Hepatocyte (in vitro differentiated cells): Measurements from ENCODE around the gene CFAP53. TPM values are rescaled to one million over a fixed set of nuclear protein-coding genes. Genes with fewer than 3 reads are reported as not detected.
A peak's percentile ranks its signal among the peaks of the same experiment; 100 is the strongest.
"Not testable (repeated sequence)": the region's sequence is repeated elsewhere in the genome, so short reads cannot be mapped to it uniquely, and the experiment has no call there.

Experiments used
- DNase-seq: peaks from one replicate; pipeline ENCODE4 v3.0.0-alpha.2; 2016; ENCODE audit warnings: low spot score
- H2AFZ ChIP-seq: fragments of 200-600 bp; sonication (generic); 2 replicates; pipeline ENCODE4 v1.6.0; 2016; ENCODE audit warnings: antibody characterized with exemption, mild to moderate bottlenecking
- H3K27ac ChIP-seq: fragments of 200-600 bp; sonication (generic); 2 replicates; pipeline ENCODE4 v1.5.1; 2016; ENCODE audit warnings: mild to moderate bottlenecking
- H3K27me3 ChIP-seq: fragments of 200-600 bp; sonication (generic); 2 replicates; pipeline ENCODE4 v1.6.1; 2016
- H3K36me3 ChIP-seq: fragments of 200-600 bp; sonication (generic); replicated peaks from 2 replicates; pipeline ENCODE4 v1.5.1; 2016; ENCODE audit warnings: low read depth; ENCODE audit not compliant: insufficient read depth
- H3K4me1 ChIP-seq: fragments of 200-600 bp; sonication (generic); 2 replicates; pipeline ENCODE4 v1.5.1; 2016; ENCODE audit warnings: mild to moderate bottlenecking, moderate library complexity; ENCODE audit not compliant: insufficient read depth
- H3K4me2 ChIP-seq: fragments of 200-600 bp; sonication (generic); 2 replicates; pipeline ENCODE4 v1.6.0; 2016
- H3K4me3 ChIP-seq: fragments of 200-600 bp; sonication (generic); 2 replicates; pipeline ENCODE4 v1.5.1; 2016; ENCODE audit warnings: mild to moderate bottlenecking
- H3K79me2 ChIP-seq: fragments of 200-600 bp; sonication (generic); 2 replicates; pipeline ENCODE4 v1.6.0; 2017; ENCODE audit warnings: mild to moderate bottlenecking
- H3K9me2 ChIP-seq: fragments of 200-600 bp; sonication (generic); replicated peaks from 2 replicates; pipeline ENCODE4 v1.6.0; 2017; ENCODE audit warnings: mild to moderate bottlenecking; ENCODE audit not compliant: insufficient read depth
- H3K9me3 ChIP-seq: fragments of 200-600 bp; sonication (generic); 2 replicates; pipeline ENCODE4 v1.5.1; 2016; ENCODE audit warnings: low read depth, mild to moderate bottlenecking
- H4K20me1 ChIP-seq: fragments of 200-600 bp; sonication (generic); 2 replicates; pipeline ENCODE4 v1.6.0; 2016; ENCODE audit warnings: mild to moderate bottlenecking; ENCODE audit not compliant: insufficient read depth, poor library complexity, severe bottlenecking
- EZH2 ChIP-seq: fragments of 200-600 bp; sonication (generic); IDR thresholded peaks from 2 replicates; pipeline ENCODE4 v1.6.1; 2016; ENCODE audit warnings: antibody characterized with exemption, mild to moderate bottlenecking, borderline replicate concordance
- EZH2phosphoT487 ChIP-seq: fragments of 200-600 bp; sonication (generic); IDR thresholded peaks from one replicate; pipeline ENCODE4 v1.6.1; 2018; ENCODE audit warnings: antibody characterized with exemption, mild to moderate bottlenecking, low read depth, moderate library complexity; ENCODE audit not compliant: unreplicated experiment, severe bottlenecking
- WGBS: methylation state at CpG from one replicate; pipeline ENCODE4 v1.1.6; 2016; ENCODE audit warnings: low lambda C conversion rate; ENCODE audit errors: missing lambda C conversion rate; 5-methylcytosine and 5-hydroxymethylcytosine counted together
- polyA plus RNA-seq: library from polyadenylated mRNA; unstranded; fragments of >200 nt; fragmentation: Nextera tagmentation; extraction: Ambion mirVana; gene quantifications from 2 replicates; pipeline ENCODE4 v1.2.1, GENCODE V29; 2016
- total RNA-seq: library from RNA; depleted of rRNA; stranded (reverse); fragments of >200 nt; gene quantifications from 2 replicates; pipeline ENCODE4 v1.2.3, GENCODE V29; 2014
- TF ChIP-seq, protein P1 (sequence below): fragments of 200-600 bp; sonication (generic); IDR thresholded peaks from 2 replicates; pipeline ENCODE4 v1.5.1; 2016; ENCODE audit warnings: antibody characterized with exemption, mild to moderate bottlenecking; ENCODE audit not compliant: poor library complexity

CFAP53 gene
- total and polyA plus RNA-seq, 2 experiments from 2014 or later = 0.50 to 0.86 TPM

GRCh38 chr18:50249576-50249975, 16.7 kb downstream of the CFAP53 start:
- no peaks in the 10 kb centered on the region for H4K20me1 ChIP-seq
- no peaks in the 10 kb centered on the region for H3K9me3 ChIP-seq
- no peaks in the 10 kb centered on the region for H3K79me2 ChIP-seq
- H3K9me2 ChIP-seq = no peaks in the 10 kb centered on the region
- no peak overlapping the region for H3K27ac ChIP-seq
- no peaks in the 10 kb centered on the region for H3K4me1 ChIP-seq
- H3K4me3 ChIP-seq = no peak overlapping the region
- H3K27me3 ChIP-seq = no peaks in the 10 kb centered on the region
- no peak overlapping the region for H3K4me2 ChIP-seq
- no peak overlapping the region for H2AFZ ChIP-seq
- TF ChIP-seq, protein P1, sequence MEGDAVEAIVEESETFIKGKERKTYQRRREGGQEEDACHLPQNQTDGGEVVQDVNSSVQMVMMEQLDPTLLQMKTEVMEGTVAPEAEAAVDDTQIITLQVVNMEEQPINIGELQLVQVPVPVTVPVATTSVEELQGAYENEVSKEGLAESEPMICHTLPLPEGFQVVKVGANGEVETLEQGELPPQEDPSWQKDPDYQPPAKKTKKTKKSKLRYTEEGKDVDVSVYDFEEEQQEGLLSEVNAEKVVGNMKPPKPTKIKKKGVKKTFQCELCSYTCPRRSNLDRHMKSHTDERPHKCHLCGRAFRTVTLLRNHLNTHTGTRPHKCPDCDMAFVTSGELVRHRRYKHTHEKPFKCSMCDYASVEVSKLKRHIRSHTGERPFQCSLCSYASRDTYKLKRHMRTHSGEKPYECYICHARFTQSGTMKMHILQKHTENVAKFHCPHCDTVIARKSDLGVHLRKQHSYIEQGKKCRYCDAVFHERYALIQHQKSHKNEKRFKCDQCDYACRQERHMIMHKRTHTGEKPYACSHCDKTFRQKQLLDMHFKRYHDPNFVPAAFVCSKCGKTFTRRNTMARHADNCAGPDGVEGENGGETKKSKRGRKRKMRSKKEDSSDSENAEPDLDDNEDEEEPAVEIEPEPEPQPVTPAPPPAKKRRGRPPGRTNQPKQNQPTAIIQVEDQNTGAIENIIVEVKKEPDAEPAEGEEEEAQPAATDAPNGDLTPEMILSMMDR = no peak
- TF ChIP-seq EZH2 (no peak), EZH2phosphoT487 (no peak)
- H3K36me3 ChIP-seq = no peaks in the 10 kb centered on the region
- no peak for DNase-seq

- H3K4me1 ChIP-seq = no peaks in the 10 kb centered on the region
- no peaks in the 10 kb centered on the region for H3K9me2 ChIP-seq
- H4K20me1 ChIP-seq = no peaks in the 10 kb centered on the region
- H3K4me2 ChIP-seq = no peak overlapping the region
- no peak for DNase-seq
- H3K9me3 ChIP-seq = no peaks in the 10 kb centered on the region
- no peak overlapping the region for H2AFZ ChIP-seq
- no peaks in the 10 kb centered on the region for H3K27me3 ChIP-seq
- no peaks in the 10 kb centered on the region for H3K36me3 ChIP-seq
- H3K27ac ChIP-seq = no peak overlapping the region
- TF ChIP-seq, protein P1 = no peak
- TF ChIP-seq EZH2phosphoT487 = no peak
- H3K79me2 ChIP-seq = no peaks in the 10 kb centered on the region
- no peak overlapping the region for H3K4me3 ChIP-seq
These were observed 18.7 kb downstream of the CFAP53 start for GRCh38 chr18:50247561-50247960.

DNA sequence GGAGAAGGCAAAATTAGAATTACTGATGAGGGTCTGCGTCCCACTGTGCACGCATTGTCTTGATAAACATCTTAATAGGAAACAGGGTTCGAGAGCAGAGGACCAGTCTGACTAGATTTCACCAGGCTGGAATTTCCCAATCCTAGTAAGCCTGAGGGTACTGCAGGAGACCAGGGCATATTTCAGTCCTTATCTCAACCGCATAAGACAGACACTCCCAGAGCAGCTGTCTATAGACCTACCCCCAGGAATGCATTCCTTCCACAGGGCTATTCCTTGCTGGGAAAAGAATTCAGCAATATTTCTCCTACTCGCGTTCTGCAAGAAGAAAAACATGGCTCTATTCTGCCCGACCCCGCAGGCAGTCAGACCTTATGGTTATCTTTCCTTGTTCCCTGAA, 24.5 kb downstream of the CFAP53 start:
- H3K4me2 ChIP-seq, H4K20me1 ChIP-seq, H3K9me2 ChIP-seq, H3K9me3 ChIP-seq, H3K27ac ChIP-seq, H3K4me1 ChIP-seq, H2AFZ ChIP-seq, H3K4me3 ChIP-seq, H3K27me3 ChIP-seq, H3K79me2 ChIP-seq, H3K36me3 ChIP-seq, DNase-seq: not testable (repeated sequence)
- 73% methylated on average over 8 of the region's 8 CpGs for WGBS

GRCh38 chr18:50240080-50240563, 26.2 kb downstream of the CFAP53 start:
- H3K79me2 ChIP-seq = no peaks in the 10 kb centered on the region
- no peaks in the 10 kb centered on the region for H3K4me1 ChIP-seq
- no peaks in the 10 kb centered on the region for H4K20me1 ChIP-seq
- H2AFZ ChIP-seq = no peak overlapping the region
- no peak overlapping the region for H3K4me2 ChIP-seq
- 96% methylated on average over 3 of the region's 3 CpGs for WGBS
- H3K27me3 ChIP-seq = no peaks in the 10 kb centered on the region
- no peak overlapping the region for H3K27ac ChIP-seq
- TF ChIP-seq EZH2phosphoT487 (no peak), EZH2 (no peak)
- TF ChIP-seq, protein P1 = no peak
- H3K36me3 ChIP-seq = no peaks in the 10 kb centered on the region
- H3K4me3 ChIP-seq = no peak overlapping the region
- no peaks in the 10 kb centered on the region for H3K9me3 ChIP-seq
- no peaks in the 10 kb centered on the region for H3K9me2 ChIP-seq
- peak; percentile 8 for DNase-seq
